MM.1S (cell line): ENCODE data around the gene C3orf70.

Source experiments
- DNase-seq: peaks from one replicate; pipeline ENCODE4 v3.0.0-alpha.2; 2015
- H2AFZ ChIP-seq: fragments of 300-600 bp; sonication (generic); 2 replicates; pipeline ENCODE4 v1.6.0; 2016; ENCODE audit warnings: antibody characterized with exemption, low read length
- H3F3A ChIP-seq: fragments of 300-600 bp; sonication (generic); 2 replicates; pipeline ENCODE4 v1.6.1; 2016; ENCODE audit warnings: mild to moderate bottlenecking, antibody characterized with exemption, low read length, moderate library complexity, mixed read lengths; ENCODE audit not compliant: insufficient read depth
- H3K27ac ChIP-seq: fragments of 300-600 bp; sonication (generic); 2 replicates; pipeline ENCODE4 v1.5.1; 2016; ENCODE audit warnings: mild to moderate bottlenecking, low read length
- H3K27me3 ChIP-seq: fragments of 300-600 bp; sonication (generic); replicated peaks from 2 replicates; pipeline ENCODE4 v1.6.0; 2016; ENCODE audit warnings: low read length; ENCODE audit not compliant: insufficient read depth
- H3K36me3 ChIP-seq: fragments of 300-600 bp; sonication (generic); replicated peaks from 2 replicates; pipeline ENCODE4 v1.6.1; 2016; ENCODE audit warnings: mild to moderate bottlenecking, low read length, mixed read lengths; ENCODE audit not compliant: insufficient read depth
- H3K4me1 ChIP-seq: fragments of 300-600 bp; sonication (generic); 2 replicates; pipeline ENCODE4 v1.6.1; 2016; ENCODE audit warnings: low read length, mixed read lengths
- H3K4me2 ChIP-seq: fragments of 300-600 bp; sonication (generic); 2 replicates; pipeline ENCODE4 v1.6.0; 2016; ENCODE audit warnings: low read depth, low read length
- H3K4me3 ChIP-seq: fragments of 300-600 bp; sonication (generic); 2 replicates; pipeline ENCODE4 v1.5.1; 2016; ENCODE audit warnings: low read length, mixed read lengths
- H3K79me2 ChIP-seq: fragments of 300-600 bp; sonication (generic); 2 replicates; pipeline ENCODE4 v1.6.1; 2016; ENCODE audit warnings: mixed run types, low read length, mixed read lengths
- H3K9ac ChIP-seq: fragments of 300-600 bp; sonication (generic); 2 replicates; pipeline ENCODE4 v1.6.1; 2016; ENCODE audit warnings: low read length, mixed read lengths
- H3K9me2 ChIP-seq: fragments of 300-600 bp; sonication (generic); replicated peaks from 2 replicates; pipeline ENCODE4 v1.6.1; 2016; ENCODE audit warnings: mild to moderate bottlenecking, low read length, mixed read lengths; ENCODE audit not compliant: insufficient read depth
- H3K9me3 ChIP-seq: fragments of 300-600 bp; sonication (generic); replicated peaks from 2 replicates; pipeline ENCODE4 v1.6.1; 2016; ENCODE audit warnings: mild to moderate bottlenecking, low read length, mixed read lengths; ENCODE audit not compliant: insufficient read depth
- H4K20me1 ChIP-seq: fragments of 300-600 bp; sonication (generic); 2 replicates; pipeline ENCODE4 v1.6.1; 2016; ENCODE audit warnings: mild to moderate bottlenecking, low read length, moderate library complexity, mixed read lengths; ENCODE audit not compliant: insufficient read depth
- CTCF ChIP-seq: fragments of 300-600 bp; sonication (generic); IDR thresholded peaks from 2 replicates; pipeline ENCODE4 v1.5.1; 2016; ENCODE audit warnings: antibody characterized with exemption, low read length, mixed read lengths
- EZH2 ChIP-seq: fragments of 300-600 bp; sonication (generic); optimal IDR thresholded peaks from 2 replicates; pipeline ENCODE3; 2017; ENCODE audit warnings: low read depth, mild to moderate bottlenecking, antibody characterized with exemption, low read length, mixed read lengths
- EZH2phosphoT487 ChIP-seq: fragments of 300-600 bp; sonication (generic); IDR thresholded peaks from 2 replicates; pipeline ENCODE4 v1.6.1; 2018; ENCODE audit warnings: antibody characterized with exemption, low read length

The C3orf70 gene

GRCh38 chr3:185089751-185090150, 63.1 kb downstream of the C3orf70 start:
- no peak overlapping the region for H2AFZ ChIP-seq
- no peak overlapping the region for H3K9ac ChIP-seq
- H3K27me3 ChIP-seq: no peaks in the 10 kb centered on the region
- no peaks in the 10 kb centered on the region for H4K20me1 ChIP-seq
- TF ChIP-seq CTCF: no peak
- TF ChIP-seq EZH2phosphoT487: no peak
- no peak for TF ChIP-seq EZH2
- no peaks in the 10 kb centered on the region for H3K36me3 ChIP-seq
- DNase-seq: no peak
- H3K4me3 ChIP-seq: no peak overlapping the region
- H3K27ac ChIP-seq: no peak overlapping the region
- H3K9me3 ChIP-seq: no peaks in the 10 kb centered on the region
- H3K4me1 ChIP-seq: peaks cover 11% of the 10 kb centered on the region
- no peaks in the 10 kb centered on the region for H3K79me2 ChIP-seq
- no peak overlapping the region for H3K4me2 ChIP-seq
- no peaks in the 10 kb centered on the region for H3K9me2 ChIP-seq
- 0 out of 2 replicates have a peak, but pooled peaks cover 8% of the 10 kb centered on the region for H3F3A ChIP-seq

- DNase-seq: no peak
- Histone ChIP-seq H3K9me2 (no peaks in the 10 kb centered on the region), H3K27ac (no peak overlapping the region), H3F3A (0 out of 2 replicates have a peak, but pooled peaks cover 8% of the 10 kb centered on the region), H2AFZ (no peak overlapping the region), H3K36me3 (no peaks in the 10 kb centered on the region), H3K4me3 (no peak overlapping the region), H4K20me1 (no peaks in the 10 kb centered on the region), H3K4me1 (peaks cover 11% of the 10 kb centered on the region), H3K9me3 (no peaks in the 10 kb centered on the region), H3K27me3 (no peaks in the 10 kb centered on the region), H3K79me2 (no peaks in the 10 kb centered on the region), H3K4me2 (no peak overlapping the region), H3K9ac (no peak overlapping the region)
- TF ChIP-seq EZH2phosphoT487 (no peak), CTCF (no peak), EZH2 (no peak)
These were observed 63.5 kb downstream of the C3orf70 start for GRCh38 chr3:185089343-185089742.

GRCh38 chr3:185087419-185087818, 65.4 kb downstream of the C3orf70 start:
- no peaks in the 10 kb centered on the region for H3K79me2 ChIP-seq

More at GRCh38 chr3:185087419-185087818, 65.4 kb downstream of the C3orf70 start:
- Histone ChIP-seq H4K20me1 (no peaks in the 10 kb centered on the region), H3K4me3 (peak overlapping the region; percentile 38), H3K9ac (peak overlapping the region; percentile 2; the same call in 1 of the 2 replicates), H2AFZ (peak overlapping the region; percentile 36), H3K9me2 (no peaks in the 10 kb centered on the region), H3K27ac (peak overlapping the region; percentile 34; the same call in 1 of the 2 replicates), H3K9me3 (no peaks in the 10 kb centered on the region), H3K27me3 (no peaks in the 10 kb centered on the region), H3K4me1 (peaks cover 10% of the 10 kb centered on the region), H3K36me3 (no peaks in the 10 kb centered on the region), H3F3A (0 out of 2 replicates have a peak, but pooled peaks cover 8% of the 10 kb centered on the region), H3K4me2 (peak overlapping the region; percentile 75)
- no peak for TF ChIP-seq CTCF
- no peak for TF ChIP-seq EZH2phosphoT487
- TF ChIP-seq EZH2: no peak
- DNase-seq: peak; percentile 93
